H4 (cell line): Measurements from ENCODE around the gene GAST. TPM values are rescaled to one million over a fixed set of nuclear protein-coding genes. Genes with fewer than 3 reads are reported as not detected.

ENCODE experiments used
- DNase-seq: peaks from one replicate; pipeline ENCODE4 v3.0.0-alpha.2; 2015; ENCODE audit warnings: low spot score
- total RNA-seq: library from RNA; depleted of rRNA; stranded (reverse); fragments of >200 nt; shearing (Covaris generic); gene quantifications from 2 replicates; pipeline ENCODE4 v1.2.3, GENCODE V29; 2014; rRNA removed

GAST gene
- total RNA-seq, 1 experiment from 2014 or later = not detected

DNA sequence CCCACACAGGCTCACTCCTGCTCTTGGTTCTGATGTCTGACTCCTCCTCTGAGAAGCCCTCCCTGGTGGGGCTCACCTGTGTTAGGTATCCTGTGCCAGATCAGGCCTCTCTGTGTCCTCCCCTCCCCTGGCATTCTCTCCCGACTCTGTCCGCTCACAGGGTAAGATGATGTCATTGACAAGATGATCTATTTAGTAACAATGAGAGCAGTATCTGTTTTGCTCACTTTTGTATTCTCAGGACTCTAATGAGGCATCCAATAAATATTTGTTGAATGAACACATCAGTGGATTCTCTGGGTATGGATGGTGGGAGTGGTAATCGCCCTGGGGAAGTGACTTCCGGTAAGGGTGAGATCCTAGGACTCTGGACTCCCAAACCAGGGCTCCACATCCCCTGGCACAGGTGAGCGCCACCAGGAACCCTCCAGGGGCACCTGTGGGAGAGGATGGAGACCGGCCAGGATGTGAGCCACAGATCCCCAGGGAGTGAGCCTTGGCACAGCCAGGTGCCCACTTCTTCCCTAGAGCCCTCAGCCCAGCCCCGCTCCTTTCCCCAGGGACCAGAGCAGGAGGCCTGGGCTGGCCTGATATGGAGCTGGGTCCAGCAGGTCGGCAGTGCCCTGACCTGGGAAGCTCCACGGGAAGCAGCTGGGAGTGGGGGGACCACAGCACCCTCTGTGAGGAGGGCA is 27.7 kb downstream of the GAST start:
- no peak for DNase-seq

- no peak for DNase-seq
Observed at GRCh38 chr17:41740506-41740905, 28.4 kb downstream of the GAST start.

- no peak for DNase-seq
Observed at GRCh38 chr17:41741709-41742108, 29.6 kb downstream of the GAST start.

DNA sequence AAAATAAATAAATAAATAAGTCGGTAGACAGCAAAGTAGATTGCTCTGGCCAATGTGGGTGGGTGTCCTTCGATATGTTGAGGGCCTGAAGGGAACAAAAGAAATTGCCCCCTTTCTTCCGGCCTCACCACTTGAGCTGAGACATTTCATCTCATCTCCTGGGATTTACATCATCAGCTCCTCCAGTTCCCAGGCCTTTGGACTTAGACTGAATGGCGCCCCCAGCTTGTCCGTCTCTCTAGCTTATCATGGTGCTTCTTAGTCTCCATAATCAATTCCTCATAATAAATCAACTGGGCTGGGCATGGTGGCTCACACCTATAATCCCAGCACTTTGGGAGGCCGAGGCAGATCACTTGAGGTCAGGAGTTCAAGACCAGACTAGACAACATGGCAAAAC is 36.1 kb downstream of the GAST start:
- DNase-seq = no peak

GRCh38 chr17:41750862-41751261 is 38.7 kb downstream of the GAST start:
- no peak for DNase-seq

DNA sequence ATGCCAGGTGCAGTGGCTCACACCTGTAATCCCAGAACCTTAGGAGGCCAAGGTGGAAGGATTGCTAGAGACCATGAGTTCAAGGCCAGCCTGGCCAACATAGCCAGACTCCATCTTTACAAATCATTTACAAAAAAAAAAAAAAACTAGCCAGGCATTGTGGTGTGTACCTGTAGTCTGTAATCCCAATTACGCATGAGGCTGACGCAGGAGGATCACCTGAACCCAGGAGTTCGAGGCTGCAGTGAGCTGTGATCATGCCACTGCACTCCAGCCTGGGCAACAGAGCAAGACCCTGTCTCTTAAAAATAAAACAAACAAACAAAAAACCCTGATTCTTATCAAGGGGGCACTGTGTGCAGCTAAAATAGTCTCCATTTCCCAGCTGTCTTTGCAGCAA is 39.2 kb downstream of the GAST start:
- no peak for DNase-seq

- DNase-seq = no peak
Observed at GRCh38 chr17:41754066-41754465, 41.9 kb downstream of the GAST start.

DNA sequence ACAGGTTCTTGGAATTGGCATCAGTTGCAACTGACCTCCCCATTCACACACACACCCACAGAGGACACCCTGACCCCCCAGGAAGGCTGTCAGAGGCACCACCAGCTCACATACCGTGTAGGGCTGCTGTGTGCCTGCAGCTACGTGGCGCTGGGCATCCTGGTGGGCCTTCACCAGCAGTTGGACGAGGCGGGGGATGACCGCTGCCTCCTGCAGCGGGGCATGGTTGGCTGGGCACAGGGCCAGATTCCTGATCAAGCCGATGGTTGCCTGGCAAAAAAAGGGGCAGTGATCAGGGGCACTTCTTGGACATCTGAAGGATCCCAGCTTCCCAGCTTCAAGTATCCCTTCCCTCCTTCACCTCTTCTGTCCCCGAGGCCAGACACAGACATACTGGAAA is 46.5 kb downstream of the GAST start:
- no peak for DNase-seq

GRCh38 chr17:41760878-41761277 is 48.7 kb downstream of the GAST start:
- DNase-seq = no peak

DNA sequence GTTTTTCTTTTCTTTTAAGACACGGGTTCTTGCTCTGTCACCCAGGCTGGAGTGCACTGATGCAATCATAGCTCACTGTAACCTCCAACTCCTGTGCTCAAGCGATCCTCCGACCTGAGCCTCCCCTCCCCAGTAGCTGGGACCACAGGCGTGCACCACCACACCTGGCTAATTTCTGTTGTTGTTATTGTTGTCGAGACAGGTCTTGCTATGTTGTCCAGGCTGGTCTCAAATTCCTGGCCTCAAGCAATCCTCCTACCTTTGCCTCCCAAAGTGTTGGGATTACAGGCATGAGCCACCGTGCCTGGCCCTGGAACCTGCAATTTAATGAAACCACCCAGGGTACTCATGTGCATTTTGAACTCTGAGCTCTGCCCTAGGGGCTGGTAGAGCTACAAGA is 50.3 kb downstream of the GAST start:
- no peak for DNase-seq

DNA sequence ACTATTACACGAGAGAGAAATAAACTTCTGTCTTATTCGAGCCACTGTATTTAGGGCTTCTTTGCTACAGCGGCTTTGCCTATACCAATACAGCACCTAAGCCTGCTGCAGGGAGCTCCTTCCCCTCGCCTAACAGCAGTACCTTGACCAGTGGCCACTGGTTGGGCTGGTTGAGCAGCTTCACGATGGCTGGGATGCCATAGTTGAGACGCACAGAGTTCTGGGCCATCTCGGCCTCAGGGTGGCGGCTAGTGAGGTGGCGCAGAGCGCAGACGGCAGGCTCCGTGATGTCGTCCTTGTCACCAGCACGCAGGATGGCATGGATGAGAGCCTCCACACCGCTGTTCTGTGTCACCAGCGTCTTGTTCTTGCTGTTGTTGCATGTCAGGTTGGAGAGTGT is 50.7 kb downstream of the GAST start:
- no peak for DNase-seq

- no peak for DNase-seq
Observed at GRCh38 chr17:41763327-41763726, 51.2 kb downstream of the GAST start.

Other genes starting within 250 kb of the GAST start
- gene KRT32, start 244.9 kb upstream of the GAST start, total RNA-seq = not detected in 2 replicates
- gene KRT35, start 231.2 kb upstream of the GAST start, total RNA-seq = not detected in 2 replicates
- not detected in 2 replicates for gene KRT36, start 222.4 kb upstream of the GAST start, total RNA-seq
- not detected in 2 replicates for gene KRT13, start 206.7 kb upstream of the GAST start, total RNA-seq
- 0.35 and 1.5 TPM in 2 replicates for gene KRT15, start 193.4 kb upstream of the GAST start, total RNA-seq
- gene KRT19, start 184.0 kb upstream of the GAST start, total RNA-seq = 0.17 TPM in 1 of 2 replicates, not detected in the other
- not detected in 2 replicates for gene KRT9, start 140.3 kb upstream of the GAST start, total RNA-seq
- gene KRT14, start 125.4 kb upstream of the GAST start, total RNA-seq = not detected in 2 replicates
- gene KRT16, start 99.6 kb upstream of the GAST start, total RNA-seq = 2.5 and 3.2 TPM in 2 replicates
- gene KRT17, start 87.8 kb upstream of the GAST start, total RNA-seq = 81.4 and 83.8 TPM in 2 replicates
- gene EIF1, start 23.4 kb upstream of the GAST start, total RNA-seq = 86.6 and 90.0 TPM in 2 replicates
- gene HAP1, start 22.3 kb downstream of the GAST start, total RNA-seq = 0.06 TPM in 1 of 2 replicates, not detected in the other
- 5.5 and 5.9 TPM in 2 replicates for gene JUP, start 74.4 kb downstream of the GAST start, total RNA-seq
- gene P3H4, start 99.6 kb downstream of the GAST start, total RNA-seq = 53.6 and 57.5 TPM in 2 replicates
- 90.7 and 91.9 TPM in 2 replicates for gene FKBP10, start 100.7 kb downstream of the GAST start, total RNA-seq
- gene NT5C3B, start 123.9 kb downstream of the GAST start, total RNA-seq = 86.8 and 88.0 TPM in 2 replicates
- not detected in 2 replicates for gene KLHL10, start 125.5 kb downstream of the GAST start, total RNA-seq
- gene KLHL11, start 153.1 kb downstream of the GAST start, total RNA-seq = 14.2 and 14.3 TPM in 2 replicates
- gene ACLY, start 206.6 kb downstream of the GAST start, total RNA-seq = 98.9 and 101 TPM in 2 replicates
- 1.2 and 1.4 TPM in 2 replicates for gene ODAD4, start 218.3 kb downstream of the GAST start, total RNA-seq